Neutrophil (primary cell): ENCODE data around the gene WLS.

ENCODE experiments used
- H3K27ac ChIP-seq: fragments of 200-600 bp; sonication (generic); 2 replicates; pipeline ENCODE4 v1.5.1; 2016; ENCODE audit warnings: mild to moderate bottlenecking, moderate library complexity
- H3K27me3 ChIP-seq: fragments of 200-600 bp; sonication (generic); 2 replicates; pipeline ENCODE4 v1.6.0; 2016; ENCODE audit warnings: mild to moderate bottlenecking
- H3K36me3 ChIP-seq: fragments of 200-600 bp; sonication (generic); 2 replicates; pipeline ENCODE4 v1.5.1; 2017
- H3K4me1 ChIP-seq, 2 experiments: fragments of 200-600 bp in 1 of 2; sonication (generic) in 1 of 2; 1 replicate in 1 of 2; 2 replicates in 1 of 2; pipeline versions ENCODE4 v1.5.1 to v1.6.1; 2013 to 2016; ENCODE audit warnings: low read depth in 1 of 2, low read length in 1 of 2, mild to moderate bottlenecking in 1 of 2, moderate library complexity in 1 of 2; ENCODE audit not compliant: control insufficient read depth in 1 of 2, insufficient read depth in 1 of 2
- H3K4me3 ChIP-seq, 2 experiments: fragments of 200-600 bp in 1 of 2; sonication (generic) in 1 of 2; 1 replicate in 1 of 2; 2 replicates in 1 of 2; pipeline ENCODE4 v1.5.1; 2013 to 2016; ENCODE audit warnings: low read depth in 1 of 2, low read length in 1 of 2, mild to moderate bottlenecking in 1 of 2, moderate library complexity in 1 of 2
- H3K9me3 ChIP-seq: fragments of 200-600 bp; sonication (generic); 2 replicates; pipeline ENCODE4 v1.5.1; 2016
- CTCF ChIP-seq: fragments of 200-600 bp; sonication (generic); IDR thresholded peaks from 2 replicates; pipeline ENCODE4 v1.5.1; 2016; ENCODE audit warnings: antibody characterized with exemption

Gene WLS

GRCh38 chr1:68157416-68157815 lies 74.9 kb downstream of the WLS start:
- Histone ChIP-seq H3K4me3 (no peak overlapping the region), H3K4me1 (peaks cover 5 to 6% of the 10 kb centered on the region in 2 experiments), H3K27ac (no peak overlapping the region), H3K27me3 (peaks cover 22% of the 10 kb centered on the region), H3K9me3 (no peaks in the 10 kb centered on the region), H3K36me3 (peaks cover 7% of the 10 kb centered on the region)
- no peak for TF ChIP-seq CTCF

- Histone ChIP-seq H3K27me3 (peaks cover 30% of the 10 kb centered on the region), H3K4me1 (no peaks in the 10 kb centered on the region), H3K36me3 (peaks cover 46% of the 10 kb centered on the region), H3K27ac (no peak overlapping the region), H3K9me3 (no peaks in the 10 kb centered on the region), H3K4me3 (no peak overlapping the region)
- no peak for TF ChIP-seq CTCF
Measured at GRCh38 chr1:68151690-68152089, 80.6 kb downstream of the WLS start.

GRCh38 chr1:68149907-68150306 lies 82.4 kb downstream of the WLS start:
- peaks cover 43% of the 10 kb centered on the region for H3K36me3 ChIP-seq

GRCh38 chr1:68149110-68149798 lies 83.1 kb downstream of the WLS start:
- H3K4me1 ChIP-seq = peaks cover 8 to 19% of the 10 kb centered on the region in 2 experiments
- no peak overlapping the region for H3K27ac ChIP-seq
- peaks cover 18% of the 10 kb centered on the region for H3K27me3 ChIP-seq
- H3K36me3 ChIP-seq = peaks cover 39% of the 10 kb centered on the region
- no peaks in the 10 kb centered on the region for H3K9me3 ChIP-seq
- H3K4me3 ChIP-seq = no peak overlapping the region
- no peak for TF ChIP-seq CTCF

More at GRCh38 chr1:68149907-68150306, 82.4 kb downstream of the WLS start:
- Histone ChIP-seq H3K27me3 (peaks cover 24% of the 10 kb centered on the region), H3K4me1 (peaks cover 8 to 13% of the 10 kb centered on the region in 2 experiments), H3K27ac (no peak overlapping the region), H3K9me3 (no peaks in the 10 kb centered on the region), H3K4me3 (no peak overlapping the region)
- TF ChIP-seq CTCF = no peak

- Histone ChIP-seq H3K4me1 (peaks cover 12 to 25% of the 10 kb centered on the region in 2 experiments), H3K27ac (no peak overlapping the region), H3K9me3 (no peaks in the 10 kb centered on the region), H3K27me3 (peaks cover 13% of the 10 kb centered on the region), H3K36me3 (peaks cover 39% of the 10 kb centered on the region), H3K4me3 (no peak overlapping the region)
- no peak for TF ChIP-seq CTCF
Measured at GRCh38 chr1:68148631-68149030, 83.7 kb downstream of the WLS start.
